Measurements from ENCODE around the gene GPR84.
A peak's percentile ranks its signal among the peaks of the same experiment; 100 is the strongest.
"Not testable (repeated sequence)": the region's sequence is repeated elsewhere in the genome, so short reads cannot be mapped to it uniquely, and the experiment has no call there.

GPR84 gene

GRCh38 chr12:54354271-54354670 lies 10.0 kb downstream of the GPR84 start:
- not testable (repeated sequence) for DNase-seq

DNA sequence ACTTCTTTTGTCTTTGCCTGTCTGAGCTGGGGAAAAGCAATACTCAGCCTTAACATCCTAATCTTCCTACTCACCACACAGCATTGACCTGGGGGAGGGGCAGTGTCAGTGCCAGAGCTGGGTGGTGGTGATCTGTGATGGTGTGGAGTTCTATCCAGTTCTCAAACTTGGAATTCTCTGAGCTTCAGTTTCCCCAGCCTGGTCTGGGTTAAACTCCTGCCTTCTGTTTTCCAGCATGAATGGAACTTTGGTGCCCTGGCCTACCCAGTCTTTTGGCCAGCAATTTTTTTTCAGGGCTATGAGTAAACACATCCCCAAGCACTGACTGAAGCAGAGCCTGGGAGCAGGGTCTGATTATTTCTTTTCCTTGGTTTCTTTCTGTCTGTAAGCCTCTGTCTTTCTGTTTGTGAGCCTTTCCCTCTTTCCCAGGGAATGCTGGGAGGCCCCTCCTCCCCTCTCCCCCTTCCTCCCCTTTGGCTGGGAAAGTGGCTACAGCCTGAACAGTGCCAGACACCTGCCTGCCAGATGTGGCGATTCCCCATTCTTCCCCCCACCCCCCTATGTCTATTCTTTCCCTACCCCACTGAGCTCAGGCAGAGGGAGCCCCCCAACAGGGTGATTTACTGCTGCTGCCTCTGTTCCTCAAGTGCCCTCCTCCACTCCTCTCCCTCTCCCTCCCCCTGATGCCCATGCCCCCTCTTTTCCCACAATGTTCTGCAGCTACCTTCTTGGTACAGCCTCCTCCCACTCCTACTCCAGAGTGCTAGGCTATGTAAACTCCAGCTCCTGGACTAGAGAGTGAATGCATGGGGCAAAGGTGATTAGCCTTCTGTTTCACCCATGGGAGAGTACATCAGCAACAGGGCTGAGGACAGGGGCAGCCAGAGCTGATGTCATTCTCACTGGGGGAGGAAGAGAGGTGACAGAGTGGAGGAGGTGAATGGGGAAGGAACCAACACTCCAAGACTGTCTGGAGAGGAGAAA lies 11.1 kb downstream of the GPR84 start:
- no peak for DNase-seq

- DNase-seq: no peak
Measured at GRCh38 chr12:54352022-54352531, 12.2 kb downstream of the GPR84 start.

DNA sequence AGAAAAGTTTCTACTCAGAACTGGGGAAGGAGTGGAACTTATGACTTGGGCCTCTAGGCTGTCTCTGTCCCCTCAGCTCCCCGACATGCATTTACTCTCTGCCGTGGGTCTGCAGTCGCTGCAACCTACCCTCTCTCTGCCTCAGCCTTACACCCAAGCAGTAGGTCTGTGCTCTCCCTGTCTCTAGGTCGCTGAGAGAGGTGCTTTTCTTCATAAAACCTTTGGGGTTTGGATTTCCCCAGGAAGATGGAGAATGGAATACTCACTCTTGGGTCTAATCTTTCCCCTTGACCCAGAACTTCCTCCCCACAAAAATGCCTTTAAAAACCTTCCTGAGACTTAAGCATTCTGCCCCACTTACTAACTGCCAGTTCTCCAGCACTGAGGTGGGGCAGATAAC lies 12.9 kb downstream of the GPR84 start:
- DNase-seq: no peak

DNA sequence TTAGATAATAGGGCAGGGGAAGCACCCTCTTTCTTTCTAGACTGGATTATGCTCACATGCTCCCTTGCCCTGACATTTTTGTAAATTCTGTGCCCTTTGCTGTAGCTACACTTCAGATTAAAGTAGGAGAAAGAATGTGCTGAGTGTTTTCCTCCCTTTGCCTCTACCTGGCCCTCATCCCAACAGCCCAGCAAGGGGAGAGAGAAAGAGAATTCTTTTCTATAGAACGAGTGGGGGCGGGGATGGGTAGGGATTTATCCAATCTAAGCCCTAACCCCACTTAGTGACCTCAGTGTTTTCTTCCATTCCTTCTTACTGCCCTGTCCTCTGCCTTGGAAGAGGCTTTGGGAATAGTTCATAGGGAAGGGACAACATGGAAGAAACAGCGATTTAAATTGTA lies 13.5 kb downstream of the GPR84 start:
- no peak for DNase-seq

- DNase-seq: no peak
Measured at GRCh38 chr12:54349679-54350078, 14.6 kb downstream of the GPR84 start.

- DNase-seq: no peak
Measured at GRCh38 chr12:54349036-54349435, 15.2 kb downstream of the GPR84 start.

- no peak for DNase-seq
Measured at GRCh38 chr12:54341378-54342300, 22.6 kb downstream of the GPR84 start.

- DNase-seq: no peak
Measured at GRCh38 chr12:54340846-54341245, 23.4 kb downstream of the GPR84 start.

- no peak for DNase-seq
Measured at GRCh38 chr12:54338698-54339296, 25.5 kb downstream of the GPR84 start.

DNA sequence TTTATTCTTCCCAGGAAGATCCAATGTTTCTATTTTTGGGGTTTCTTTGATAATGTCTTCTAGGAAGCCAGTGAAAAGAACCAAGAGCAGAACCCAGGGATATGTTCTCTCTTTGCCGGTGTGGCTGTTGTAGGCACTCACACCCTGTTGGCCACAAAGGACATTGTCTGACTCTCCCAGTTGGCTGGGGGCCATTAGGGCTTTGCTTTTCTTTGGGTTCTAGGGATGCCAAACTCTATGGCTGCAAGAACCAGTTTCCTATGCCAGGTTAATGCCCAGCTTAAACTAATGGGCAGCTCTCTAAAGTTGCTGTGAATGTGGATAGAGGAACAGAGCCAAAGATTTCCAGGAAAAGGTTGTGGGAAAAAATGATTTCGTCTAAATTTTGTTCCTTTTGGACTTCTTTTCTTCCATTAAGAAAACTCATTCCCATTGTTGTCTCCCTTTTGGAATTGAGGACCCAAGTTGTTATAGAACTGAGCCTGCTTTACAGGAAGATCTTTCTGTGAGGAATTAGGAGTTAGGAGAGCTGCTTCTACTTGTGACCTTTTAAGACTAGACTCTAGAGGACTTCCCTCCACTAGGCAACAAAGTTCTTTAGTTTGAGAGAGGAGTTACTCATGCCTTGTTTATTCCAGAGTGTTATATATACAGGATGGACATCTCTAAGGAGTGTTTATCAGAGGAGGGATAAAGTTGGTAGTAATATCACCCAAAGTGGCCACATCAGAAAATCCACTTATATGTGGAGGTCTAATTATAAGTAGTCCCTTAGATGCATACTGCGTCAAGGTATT lies 26.2 kb downstream of the GPR84 start:
- no peak for DNase-seq

GRCh38 chr12:54337280-54337842 lies 26.9 kb downstream of the GPR84 start:
- DNase-seq: peak; percentile 45

DNA sequence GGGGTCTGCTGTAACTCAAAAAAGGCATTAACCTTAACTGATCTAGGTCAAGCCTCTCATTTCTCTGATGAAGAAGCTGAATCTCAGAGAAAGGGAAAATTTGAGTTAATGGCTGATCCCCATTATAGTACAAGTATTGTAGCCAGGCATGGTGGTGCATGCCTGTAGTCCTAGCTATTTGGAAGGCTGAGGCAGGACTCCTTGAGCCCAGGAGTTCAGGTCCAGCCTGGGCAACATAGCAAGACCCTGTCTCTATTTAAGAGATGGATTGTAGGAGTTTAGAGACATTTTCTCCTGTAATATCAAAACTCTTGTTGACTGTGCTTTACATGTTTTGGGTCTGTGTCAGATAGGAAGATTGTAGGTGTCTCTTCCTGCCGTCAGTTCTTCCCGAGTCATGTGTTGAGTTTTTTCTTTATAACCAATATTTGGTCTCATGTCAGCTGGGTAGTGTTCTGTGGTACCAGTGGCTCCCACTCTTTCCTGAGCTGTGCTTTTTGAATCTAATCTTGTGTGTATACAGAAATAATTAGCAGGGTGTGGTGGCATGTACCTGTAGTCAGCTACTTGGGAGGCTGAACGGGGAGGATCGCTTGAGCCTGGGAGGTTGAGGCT lies 30.8 kb downstream of the GPR84 start:
- DNase-seq: no peak

DNA sequence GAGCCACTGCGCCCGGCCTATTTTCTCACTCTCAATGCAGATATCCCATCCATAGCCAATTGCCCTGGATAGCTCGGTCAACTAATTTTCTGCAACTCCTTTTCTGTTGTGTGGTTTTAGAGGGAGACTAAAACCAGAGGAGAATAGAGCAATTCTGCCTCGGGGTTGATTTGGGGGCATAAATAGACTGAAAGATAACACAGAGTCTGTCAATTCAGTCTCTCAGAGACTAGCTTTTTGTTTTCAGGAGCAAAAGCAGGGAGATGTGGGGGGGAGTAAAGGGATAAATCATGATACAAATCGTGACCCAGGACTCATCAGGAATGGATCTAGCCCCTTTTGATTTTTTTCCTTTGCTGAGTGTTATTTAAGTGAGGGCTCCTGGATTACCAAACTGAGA lies 32.8 kb downstream of the GPR84 start:
- no peak for DNase-seq

- no peak for DNase-seq
Measured at GRCh38 chr12:54330442-54330841, 33.8 kb downstream of the GPR84 start.

DNA sequence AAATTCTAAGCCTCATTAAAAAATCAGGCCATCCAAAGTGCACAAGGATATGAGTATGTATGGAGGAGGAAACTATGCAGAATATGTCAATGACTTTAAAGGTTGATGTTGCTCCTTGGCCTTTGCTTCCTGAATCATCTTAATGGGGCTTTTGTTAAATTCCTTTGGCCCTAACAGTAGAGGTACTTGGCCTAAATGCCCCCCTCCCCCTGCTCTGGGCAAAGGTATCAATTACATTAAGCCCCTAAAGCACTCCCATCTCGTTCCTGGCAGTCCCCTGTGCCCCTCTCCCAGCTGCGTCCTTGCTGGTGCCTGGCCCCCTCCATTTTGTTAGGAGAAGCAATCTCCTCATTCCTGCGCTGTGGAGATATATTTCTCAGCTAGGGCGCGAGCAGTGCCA lies 34.5 kb downstream of the GPR84 start:
- no peak for DNase-seq

GRCh38 chr12:54328595-54329337 lies 35.5 kb downstream of the GPR84 start:
- peak; percentile 40 for DNase-seq

GRCh38 chr12:54325442-54326109 lies 38.7 kb downstream of the GPR84 start:
- not testable (repeated sequence) for DNase-seq

DNA sequence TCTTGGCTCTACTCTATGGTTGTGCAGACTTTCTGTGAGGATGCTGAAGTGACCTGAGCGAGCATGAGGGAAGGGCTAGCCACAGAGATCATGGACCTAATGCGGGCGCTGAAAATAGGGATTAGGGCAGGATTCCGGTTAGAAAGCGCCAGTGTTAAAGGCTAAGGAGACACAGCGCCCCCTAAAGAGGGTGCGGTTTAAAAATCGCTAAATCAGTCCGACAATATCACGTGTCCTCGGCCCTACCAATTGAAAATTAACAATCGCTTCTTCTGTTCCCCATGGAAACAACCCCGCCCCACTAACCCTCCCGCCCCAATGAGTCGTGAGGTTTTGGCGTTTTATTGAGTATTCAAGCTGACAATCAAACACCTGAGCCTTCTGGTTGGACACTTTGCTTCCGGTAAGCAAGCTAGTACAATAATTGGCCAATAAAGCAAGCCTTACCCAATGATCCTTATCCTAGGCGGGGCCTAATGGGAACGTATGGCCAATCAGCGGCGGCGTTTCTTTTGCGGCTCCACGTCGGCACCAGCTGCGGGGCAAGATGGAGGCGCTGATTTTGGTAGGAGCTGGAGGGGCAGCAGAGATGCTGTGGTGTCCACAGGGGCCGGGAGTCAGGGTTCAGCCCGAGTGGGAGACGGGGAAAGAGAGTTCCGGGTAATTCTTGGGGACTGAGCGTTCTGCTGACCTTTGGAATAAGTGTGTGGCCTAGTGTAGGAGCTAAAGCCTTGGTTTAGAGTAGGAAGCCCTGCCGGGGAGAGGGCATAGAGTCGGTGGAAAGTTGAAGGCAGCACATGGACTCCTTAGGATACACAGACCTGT lies 39.5 kb downstream of the GPR84 start, which contains the start of gene COPZ1:
Gene COPZ1, plus strand, starts transcription at position 515 of the 825 bp plus-strand sequence. Its CDS starts 33 bp downstream, at position 548.
- peak; percentile 100 for DNase-seq
